KG1 (cell line): ENCODE results near the gene KIF5A.
"Not testable (repeated sequence)": the region's sequence is repeated elsewhere in the genome, so short reads cannot be mapped to it uniquely, and the experiment has no call there.

Experiments
- DNase-seq: peaks from one replicate; lab custom pipeline; 2025; lab: John Stamatoyannopoulos, UW

Gene KIF5A

DNA sequence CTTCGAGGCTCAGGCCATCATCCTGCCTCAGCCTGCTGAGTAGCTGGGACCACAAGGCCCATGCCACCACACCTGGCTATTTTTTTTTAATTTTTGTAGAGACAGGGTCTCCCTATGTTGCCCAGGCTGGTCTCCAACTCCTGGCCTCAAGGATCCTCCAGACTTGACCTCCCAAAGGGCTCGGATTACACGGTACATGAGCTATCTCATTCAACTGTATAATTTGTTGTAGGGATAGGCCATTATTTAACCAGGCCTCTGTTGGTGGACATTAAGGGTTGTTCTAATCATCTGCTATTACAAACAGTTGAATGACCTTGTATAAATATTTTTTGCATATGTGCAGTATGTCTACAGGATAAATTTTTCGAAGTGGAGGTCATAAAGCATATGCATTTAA lies 9.0 kb downstream of the KIF5A start:
- DNase-seq, result no peak

DNA sequence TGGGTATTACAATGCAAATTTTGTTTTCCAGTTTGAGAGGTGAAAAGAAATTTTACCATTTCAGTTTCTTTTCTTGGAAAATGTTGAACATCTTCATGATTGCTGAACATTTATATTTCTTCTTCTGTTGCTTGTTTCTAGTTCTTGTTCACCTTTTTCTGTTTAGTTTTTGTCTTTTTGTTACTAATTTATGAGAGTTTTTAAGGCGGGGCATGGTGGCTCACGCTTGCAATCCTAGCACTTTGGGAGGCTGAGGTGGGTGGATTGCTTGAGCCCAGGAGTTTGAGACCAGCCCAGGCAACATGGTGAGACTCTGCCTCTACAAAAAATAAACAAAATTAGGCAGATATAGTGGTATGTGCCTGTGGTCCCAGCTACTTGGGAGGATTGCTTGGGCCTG lies 10.7 kb downstream of the KIF5A start:
- DNase-seq, result no peak

DNA sequence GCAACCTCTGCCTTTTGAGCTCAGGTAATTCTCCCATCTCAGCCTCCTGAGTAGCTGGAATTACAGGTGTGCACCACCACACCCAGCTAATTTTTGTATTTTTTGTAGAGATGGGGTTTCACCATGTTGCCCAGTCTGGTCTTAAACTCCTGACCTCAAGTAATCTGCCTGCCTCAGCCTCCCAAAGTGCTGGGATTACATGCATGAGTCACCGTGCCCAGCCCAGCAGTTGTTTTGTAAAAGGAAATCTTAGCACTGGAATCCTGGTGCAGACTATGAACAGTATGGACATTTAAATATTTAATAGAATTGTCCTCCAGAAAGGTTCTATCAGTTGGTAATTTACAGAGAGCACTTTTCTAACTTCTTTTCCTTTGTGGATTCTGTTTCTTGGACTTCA lies 11.3 kb downstream of the KIF5A start:
- not testable (repeated sequence) for DNase-seq

DNA sequence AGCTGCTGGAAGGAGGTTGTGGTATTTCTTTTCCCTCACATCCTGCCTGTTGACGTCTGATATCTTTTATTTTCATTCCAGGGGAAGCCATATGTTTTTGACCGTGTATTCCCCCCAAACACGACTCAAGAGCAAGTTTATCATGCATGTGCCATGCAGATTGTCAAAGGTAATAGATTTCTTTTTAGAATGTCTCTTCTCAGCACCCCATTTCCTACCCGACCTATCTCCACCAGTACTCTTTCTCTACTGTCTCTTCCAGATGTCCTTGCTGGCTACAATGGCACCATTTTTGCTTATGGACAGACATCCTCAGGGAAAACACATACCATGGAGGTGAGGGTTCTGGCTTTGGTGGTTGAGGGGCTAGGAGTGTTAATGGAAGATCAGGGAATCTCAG lies 13.5 kb downstream of the KIF5A start:
- DNase-seq, result no peak

DNA sequence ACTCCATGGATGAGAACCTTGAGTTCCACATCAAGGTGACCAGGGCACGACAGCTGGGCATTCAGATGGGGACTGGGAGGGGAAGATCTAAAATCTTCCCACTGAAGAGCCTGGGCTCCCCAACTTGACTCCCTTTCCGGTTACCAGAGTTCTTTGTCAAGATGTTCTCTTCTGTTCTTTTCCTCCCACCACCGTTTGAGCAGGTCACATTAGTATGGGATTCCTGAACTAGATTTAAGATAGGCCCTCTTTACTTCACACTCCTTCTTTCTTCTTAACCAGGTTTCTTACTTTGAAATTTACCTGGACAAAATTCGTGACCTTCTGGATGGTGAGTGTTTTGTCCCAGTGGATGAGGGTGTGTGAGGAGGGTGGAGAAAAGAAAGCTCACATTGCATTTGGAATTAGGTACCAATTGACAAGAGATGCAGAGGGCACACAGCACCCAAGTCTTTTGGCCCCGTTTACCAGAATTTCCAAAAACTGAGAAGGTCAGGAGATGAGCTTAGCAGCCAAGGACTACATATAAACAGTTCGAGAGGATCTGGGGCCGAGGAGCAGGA lies 14.4 kb downstream of the KIF5A start:
- DNase-seq, result no peak

DNA sequence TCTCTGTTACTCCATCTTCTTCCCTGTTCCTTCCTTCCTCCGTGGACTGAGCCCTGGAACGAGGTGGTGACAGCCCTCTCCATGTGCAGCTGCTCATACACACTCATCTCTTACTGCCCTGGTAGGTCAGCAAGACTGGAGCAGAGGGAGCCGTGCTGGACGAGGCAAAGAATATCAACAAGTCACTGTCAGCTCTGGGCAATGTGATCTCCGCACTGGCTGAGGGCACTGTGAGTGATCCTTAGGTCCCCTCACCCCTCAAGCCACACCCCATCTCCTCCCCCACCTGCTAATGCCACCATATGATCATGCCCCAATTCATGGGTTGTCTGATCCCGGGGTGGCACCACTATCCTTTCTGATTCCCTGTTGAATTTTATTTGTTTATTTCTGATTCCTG lies 19.0 kb downstream of the KIF5A start:
- no peak for DNase-seq

DNA sequence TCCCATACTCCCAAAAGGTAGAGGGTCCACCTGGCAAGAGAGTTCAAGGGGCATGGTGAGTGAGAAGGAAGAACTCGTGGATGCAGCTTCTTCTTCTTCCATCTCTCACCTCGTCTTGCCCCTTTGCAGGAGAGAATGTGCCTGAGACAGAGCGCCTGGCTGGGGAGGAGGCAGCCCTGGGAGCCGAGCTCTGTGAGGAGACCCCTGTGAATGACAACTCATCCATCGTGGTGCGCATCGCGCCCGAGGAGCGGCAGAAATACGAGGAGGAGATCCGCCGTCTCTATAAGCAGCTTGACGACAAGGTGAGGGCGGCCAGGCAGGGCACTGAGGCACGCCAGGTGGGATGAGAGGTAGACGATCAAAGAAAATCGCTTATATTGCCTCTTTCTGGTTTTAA lies 20.0 kb downstream of the KIF5A start:
- no peak for DNase-seq

DNA sequence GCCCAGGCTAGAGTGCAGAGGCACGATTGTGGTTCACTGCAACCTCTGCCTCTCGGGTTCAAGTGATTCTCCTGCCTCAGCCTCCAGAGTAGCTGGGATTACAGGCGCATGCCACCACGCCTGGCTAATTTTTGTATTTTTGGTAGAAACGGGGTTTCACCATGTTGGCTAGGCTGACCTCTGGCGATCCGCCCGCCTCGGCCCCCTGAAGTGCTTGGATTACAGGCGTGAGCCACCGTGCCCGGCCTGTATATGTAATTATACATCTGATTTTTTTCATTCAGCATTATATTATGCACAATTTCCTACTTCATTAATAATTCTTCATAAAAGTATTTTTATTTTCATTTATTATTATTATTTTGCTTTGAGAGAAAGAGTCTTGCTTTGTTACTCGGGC lies 20.6 kb downstream of the KIF5A start:
- DNase-seq, result not testable (repeated sequence)

DNA sequence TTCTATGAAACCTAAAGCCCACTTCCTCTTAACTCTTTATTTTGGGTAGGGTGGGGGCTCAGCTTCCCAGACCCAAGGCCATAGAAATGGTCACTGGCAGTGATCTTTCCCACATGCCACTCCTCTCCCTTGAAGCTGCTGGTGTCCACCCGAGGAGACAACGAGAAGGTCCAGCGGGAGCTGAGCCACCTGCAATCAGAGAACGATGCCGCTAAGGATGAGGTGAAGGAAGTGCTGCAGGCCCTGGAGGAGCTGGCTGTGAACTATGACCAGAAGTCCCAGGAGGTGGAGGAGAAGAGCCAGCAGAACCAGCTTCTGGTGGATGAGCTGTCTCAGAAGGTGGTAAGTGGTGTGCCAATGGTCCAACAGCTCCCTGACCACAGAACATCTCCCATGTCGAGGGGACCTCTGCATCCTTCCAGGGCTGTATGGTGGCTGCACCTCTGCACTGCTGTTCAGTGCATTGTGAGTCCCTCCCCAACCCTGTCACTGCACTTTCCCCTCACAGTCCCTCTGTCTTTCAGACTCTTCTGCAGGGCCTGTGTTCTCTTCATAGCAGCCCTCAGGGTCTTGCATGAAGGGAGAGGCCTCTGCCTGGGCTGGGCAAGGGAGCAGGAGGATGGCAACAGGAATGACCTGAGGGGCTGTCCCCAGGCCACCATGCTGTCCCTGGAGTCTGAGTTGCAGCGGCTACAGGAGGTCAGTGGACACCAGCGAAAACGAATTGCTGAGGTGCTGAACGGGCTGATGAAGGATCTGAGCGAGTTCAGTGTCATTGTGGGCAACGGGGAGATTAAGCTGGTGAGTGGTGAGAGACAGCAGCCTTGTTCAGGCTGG lies 22.3 kb downstream of the KIF5A start:
- no peak for DNase-seq

DNA sequence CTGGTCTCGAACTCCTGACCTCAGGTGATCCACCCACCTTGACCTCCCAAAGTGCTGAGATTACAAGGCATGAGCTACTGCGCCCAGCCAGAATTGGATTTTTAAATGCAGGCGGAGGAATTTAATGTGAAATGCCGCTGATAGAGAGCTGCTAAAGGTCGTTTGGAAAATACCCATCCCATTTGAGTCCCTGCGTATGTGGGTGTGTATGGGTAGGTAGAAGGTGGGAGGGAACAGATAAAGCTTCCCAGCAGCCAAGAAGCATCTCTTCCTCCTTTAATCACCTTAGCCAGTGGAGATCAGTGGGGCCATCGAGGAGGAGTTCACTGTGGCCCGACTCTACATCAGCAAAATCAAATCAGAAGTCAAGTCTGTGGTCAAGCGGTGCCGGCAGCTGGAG lies 25.0 kb downstream of the KIF5A start:
- no peak for DNase-seq

DNA sequence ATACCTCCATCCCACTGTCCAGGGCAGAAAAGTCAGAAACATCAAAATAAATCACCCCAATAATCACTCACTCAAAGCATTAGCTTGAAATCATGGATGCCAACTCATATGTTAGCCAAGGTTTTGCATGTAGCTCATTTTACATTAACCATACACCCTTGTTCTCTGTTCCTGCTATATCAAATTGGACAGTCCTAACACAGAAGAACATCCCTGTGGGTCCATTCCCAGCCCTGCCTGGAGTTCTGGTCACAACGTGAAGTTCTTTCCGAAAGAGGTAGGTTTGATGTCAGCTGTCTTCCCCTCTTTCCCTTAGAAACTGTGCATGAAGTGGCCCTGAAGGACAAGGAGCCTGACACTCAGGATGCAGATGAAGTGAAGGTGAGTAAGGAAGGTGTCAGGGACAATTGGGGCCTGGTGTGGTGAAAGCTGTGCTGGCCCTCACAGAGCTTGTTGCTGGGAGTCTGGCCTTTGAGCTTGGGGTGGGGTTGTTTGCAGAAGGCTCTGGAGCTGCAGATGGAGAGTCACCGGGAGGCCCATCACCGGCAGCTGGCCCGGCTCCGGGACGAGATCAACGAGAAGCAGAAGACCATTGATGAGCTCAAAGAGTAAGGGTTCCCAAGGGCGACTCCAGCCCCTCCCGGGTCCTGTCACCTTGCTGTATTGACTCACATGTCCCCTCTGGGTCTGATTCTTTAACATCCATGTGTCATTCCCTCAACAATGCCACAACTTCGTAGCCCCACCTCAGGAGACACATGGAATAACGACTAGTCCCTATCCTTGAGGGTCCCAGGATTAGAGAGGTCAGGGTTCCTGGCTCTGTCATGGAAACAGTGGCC lies 26.1 kb downstream of the KIF5A start:
- DNase-seq, result no peak

DNA sequence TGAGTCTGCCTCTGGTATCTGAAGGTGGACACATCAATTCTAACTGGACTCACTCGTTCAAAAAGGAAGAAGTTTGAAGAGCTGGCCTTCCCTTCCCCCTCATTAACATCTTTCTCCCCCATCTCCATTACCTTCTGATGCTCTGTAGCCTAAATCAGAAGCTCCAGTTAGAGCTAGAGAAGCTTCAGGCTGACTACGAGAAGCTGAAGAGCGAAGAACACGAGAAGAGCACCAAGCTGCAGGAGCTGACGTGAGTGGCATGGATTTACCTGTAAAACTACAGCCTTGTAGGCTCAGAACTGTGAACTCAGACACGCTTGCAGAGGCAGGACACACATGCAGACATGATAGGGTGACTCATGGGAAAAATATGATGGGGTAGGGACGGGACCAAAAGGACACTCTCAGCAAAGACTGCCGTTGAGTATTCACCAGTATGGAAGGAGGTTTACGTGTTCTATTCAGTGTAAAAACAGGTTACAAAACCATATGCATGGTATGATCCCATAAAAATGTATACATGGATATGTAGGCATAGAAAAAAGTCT lies 26.8 kb downstream of the KIF5A start:
- DNase-seq, result no peak

DNA sequence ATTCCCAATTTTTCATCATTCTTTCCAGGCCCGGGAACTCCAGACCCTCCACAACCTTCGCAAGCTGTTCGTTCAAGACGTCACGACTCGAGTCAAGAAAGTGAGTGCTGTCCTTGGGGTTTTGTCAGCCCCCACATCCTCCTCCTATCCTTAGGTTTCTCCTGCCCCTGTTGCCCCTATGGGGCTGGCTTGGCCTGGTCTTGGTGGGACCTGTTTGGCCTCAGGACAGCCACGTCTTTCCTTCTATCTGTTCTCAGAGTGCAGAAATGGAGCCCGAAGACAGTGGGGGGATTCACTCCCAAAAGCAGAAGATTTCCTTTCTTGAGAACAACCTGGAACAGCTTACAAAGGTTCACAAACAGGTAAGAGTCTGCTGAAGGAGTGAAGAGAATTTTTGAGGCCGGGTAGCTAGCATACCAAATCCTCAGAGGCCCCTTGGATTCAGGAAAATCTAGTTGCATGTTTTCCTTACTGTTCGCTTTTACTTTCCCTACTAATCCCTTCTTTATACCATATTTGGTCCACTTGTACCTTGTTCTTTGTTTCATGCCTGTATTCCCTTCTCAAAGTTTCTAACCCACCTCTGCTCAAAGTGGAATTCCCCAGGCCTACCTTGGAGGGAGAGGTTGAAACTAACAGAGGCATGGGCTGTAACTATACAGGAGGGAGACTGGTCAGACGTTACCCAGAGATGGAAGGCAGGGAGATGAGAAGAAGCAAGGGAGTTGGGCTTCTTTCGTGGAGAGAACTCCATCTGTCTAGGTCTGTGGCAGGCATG lies 28.3 kb downstream of the KIF5A start:
- DNase-seq, result no peak

DNA sequence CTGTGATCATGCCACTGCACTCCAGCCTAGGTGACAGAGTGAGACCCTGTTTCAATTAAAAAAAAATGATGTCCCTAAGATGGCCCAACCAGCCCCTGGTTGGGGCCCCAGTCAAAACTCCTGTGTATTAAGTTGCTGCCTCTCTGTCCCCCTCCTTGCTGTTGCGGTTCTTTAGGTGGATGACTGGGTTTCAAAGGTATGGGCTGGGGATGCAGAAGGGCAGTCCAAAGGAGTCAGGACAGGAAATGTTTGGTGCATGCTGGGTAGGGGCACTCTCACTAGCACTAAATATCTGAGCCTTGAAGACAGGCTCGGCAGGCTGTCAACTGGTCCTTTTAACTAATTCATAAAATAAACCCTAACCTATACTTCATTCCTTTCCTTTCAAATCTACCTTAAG lies 29.2 kb downstream of the KIF5A start:
- DNase-seq, result no peak

DNA sequence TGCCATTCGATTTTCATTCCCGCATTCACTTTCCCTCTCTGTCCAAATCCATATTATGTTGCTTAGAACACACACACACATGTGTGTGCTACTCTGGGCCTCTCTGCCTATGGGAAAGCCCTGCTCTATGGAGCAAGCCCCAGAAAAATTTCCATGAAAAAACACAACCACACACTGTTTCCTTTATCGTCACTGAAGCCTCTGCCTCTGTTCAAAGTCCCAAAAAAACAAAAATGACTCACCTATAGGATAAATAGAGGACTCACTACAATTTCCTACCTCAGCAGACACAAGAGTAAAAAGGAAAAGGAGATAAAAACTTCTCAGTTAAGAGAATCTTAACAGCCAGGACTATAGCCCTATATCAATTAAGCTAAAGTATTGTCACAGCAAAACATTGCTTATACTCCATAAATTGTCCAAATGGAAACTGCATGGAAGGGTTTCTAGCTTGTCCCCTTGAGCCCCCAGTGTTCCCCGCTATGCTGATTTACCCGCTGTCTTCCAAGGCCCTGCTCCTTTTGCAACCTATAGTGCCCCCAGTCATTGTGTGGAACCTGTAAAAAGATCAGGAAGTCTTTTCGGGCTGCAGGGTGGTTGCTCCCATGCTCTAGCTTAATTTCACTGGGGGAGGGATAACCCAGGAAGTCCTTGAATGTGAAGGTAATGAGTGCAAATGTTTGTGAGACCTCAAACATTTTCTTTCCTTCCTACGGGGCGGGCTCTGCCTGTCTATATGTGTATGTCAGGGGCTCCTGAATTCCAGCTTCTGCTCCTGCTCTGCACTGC lies 30.0 kb downstream of the KIF5A start:
- no peak for DNase-seq

DNA sequence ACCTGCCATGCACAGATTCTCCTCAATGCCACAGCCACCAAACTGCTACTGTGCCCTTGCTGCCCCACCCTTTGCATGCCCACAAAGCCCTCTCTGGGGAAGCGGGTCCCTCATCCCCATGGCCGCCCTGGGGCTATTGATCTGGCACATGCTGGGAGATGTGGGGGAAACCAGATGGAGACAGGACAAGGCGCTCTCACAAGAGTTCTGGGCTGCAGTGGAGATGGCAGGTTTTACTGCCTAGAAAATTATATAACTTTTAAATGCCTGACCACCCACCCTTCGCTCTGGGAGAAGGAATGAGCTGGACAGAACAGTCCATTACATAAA lies 30.6 kb downstream of the KIF5A start:
- DNase-seq, result no peak

DNA sequence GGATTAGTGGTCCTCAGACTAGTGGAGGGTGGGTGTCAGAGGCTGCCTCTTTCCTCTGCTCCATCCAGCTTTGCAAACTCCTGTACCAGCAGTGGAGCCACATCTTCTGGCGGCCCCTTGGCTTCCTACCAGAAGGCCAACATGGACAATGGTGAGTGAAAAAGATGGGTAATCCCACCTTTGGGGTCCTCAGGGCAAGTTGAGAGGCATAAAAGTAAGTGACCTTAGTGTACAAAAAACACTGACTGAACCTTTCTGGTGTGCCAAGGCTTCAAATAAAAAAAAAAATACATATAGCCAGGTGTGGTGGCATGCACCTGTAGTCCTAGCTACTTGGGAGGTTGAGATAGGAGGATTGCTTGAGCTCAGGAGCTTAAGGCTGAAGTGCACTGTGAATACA lies 32.0 kb downstream of the KIF5A start:
- no peak for DNase-seq

DNA sequence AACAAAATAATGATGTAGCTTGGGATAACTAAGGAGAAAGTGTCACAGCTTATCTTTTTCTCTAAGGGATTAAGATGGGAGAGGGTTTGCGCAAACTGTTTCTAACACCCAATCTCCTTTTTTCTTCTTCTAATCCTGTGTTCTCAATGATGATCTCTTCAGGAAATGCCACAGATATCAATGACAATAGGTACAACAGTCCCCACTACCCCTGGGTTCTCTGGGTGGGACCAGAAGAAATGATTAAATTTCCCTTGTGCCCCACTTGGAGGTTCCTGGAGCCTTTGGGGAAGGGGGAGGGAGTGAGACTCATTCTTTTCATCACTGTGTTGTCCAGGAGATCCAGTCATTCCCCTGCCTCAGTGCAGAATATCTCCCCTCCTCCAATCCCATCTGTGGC lies 32.6 kb downstream of the KIF5A start:
- no peak for DNase-seq

DNA sequence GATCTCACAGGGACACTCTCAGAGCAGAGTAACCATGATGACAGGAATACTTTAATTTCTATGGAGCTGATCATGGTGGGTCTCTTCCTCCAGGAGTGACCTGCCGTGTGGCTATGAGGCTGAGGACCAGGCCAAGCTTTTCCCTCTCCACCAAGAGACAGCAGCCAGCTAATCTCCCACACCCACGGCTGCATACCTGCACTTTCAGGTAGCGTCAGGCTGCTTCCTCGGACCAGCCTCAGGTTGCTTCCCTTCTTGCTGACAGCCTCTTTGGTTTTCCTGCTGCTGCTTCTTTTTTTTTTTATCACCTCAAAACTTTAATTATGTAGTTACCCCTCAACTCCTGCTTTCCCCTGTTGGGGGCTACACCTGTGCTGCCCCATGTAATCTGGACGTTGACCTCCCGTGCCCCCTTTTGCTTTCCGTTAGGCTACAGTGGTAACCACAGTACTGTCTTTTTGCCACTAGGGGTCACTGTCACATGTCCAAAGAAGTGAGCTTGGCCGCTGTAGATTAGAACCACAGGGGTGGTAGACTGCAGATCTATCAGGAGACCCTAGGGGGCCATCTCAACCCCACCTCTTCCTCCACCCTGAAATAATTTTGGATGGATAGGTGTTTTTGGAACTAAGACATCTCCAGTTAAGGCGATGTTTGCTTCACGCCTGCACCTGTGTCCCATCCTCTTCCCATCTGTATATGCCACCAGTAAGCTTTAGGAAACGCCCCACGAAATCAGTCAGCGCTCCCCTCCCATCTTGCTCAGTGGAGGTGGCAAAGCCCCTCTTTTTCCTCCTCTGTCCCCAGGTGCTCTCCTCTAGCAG lies 33.4 kb downstream of the KIF5A start:
- no peak for DNase-seq

DNA sequence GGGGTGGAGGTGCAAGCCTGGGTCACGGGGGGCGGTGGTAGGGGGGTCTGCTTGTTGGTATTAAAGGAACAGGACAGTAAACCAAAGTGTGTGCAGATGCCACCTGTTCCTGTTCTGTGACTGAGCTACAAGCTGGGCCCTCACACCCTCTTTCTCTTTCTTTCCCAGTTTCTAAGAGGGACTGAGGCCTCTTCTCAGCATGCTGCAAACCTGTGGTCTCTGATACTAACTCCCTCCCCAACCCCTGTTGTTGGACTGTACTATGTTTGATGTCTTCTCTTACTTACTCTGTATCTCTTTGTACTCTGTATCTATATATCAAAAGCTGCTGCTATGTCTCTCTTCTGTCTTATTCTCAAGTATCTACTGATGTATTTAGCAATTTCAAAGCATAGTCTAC lies 34.2 kb downstream of the KIF5A start:
- DNase-seq, result no peak
